Kidney epithelial cell (primary cell): ENCODE results near the gene FCSK. TPM values are rescaled to one million over a fixed set of nuclear protein-coding genes. Genes with fewer than 3 reads are reported as not detected.

Experiments used
- DNase-seq: peaks from one replicate; pipeline ENCODE4 v3.0.0-alpha.2; 2010; ENCODE audit warnings: low read depth
- H3K27me3 ChIP-seq: 2 replicates; pipeline ENCODE4 v1.6.0; 2011; ENCODE audit warnings: low read length; ENCODE audit not compliant: control insufficient read depth, insufficient read depth
- H3K36me3 ChIP-seq: 2 replicates; pipeline ENCODE4 v1.5.1; 2011; ENCODE audit warnings: low read length; ENCODE audit not compliant: control insufficient read depth, insufficient read depth
- H3K4me3 ChIP-seq: 2 replicates; pipeline ENCODE4 v1.5.1; 2011; ENCODE audit warnings: low read depth, mild to moderate bottlenecking, control low read depth, low read length
- total RNA-seq: library from RNA; depleted of rRNA; stranded (reverse); fragments of >200 nt; gene quantifications from 2 replicates; pipeline ENCODE4 v1.2.3, GENCODE V29; 2015
- TF ChIP-seq, protein P1 (sequence below): IDR thresholded peaks from 2 replicates; pipeline ENCODE4 v1.5.1; 2011; ENCODE audit warnings: mild to moderate bottlenecking, moderate library complexity, low read length, control low read depth, inconsistent platforms; ENCODE audit not compliant: insufficient read depth, poor library complexity, severe bottlenecking

FCSK gene
- total RNA-seq, 1 donor from 2014 or later: 19.9 TPM

DNA sequence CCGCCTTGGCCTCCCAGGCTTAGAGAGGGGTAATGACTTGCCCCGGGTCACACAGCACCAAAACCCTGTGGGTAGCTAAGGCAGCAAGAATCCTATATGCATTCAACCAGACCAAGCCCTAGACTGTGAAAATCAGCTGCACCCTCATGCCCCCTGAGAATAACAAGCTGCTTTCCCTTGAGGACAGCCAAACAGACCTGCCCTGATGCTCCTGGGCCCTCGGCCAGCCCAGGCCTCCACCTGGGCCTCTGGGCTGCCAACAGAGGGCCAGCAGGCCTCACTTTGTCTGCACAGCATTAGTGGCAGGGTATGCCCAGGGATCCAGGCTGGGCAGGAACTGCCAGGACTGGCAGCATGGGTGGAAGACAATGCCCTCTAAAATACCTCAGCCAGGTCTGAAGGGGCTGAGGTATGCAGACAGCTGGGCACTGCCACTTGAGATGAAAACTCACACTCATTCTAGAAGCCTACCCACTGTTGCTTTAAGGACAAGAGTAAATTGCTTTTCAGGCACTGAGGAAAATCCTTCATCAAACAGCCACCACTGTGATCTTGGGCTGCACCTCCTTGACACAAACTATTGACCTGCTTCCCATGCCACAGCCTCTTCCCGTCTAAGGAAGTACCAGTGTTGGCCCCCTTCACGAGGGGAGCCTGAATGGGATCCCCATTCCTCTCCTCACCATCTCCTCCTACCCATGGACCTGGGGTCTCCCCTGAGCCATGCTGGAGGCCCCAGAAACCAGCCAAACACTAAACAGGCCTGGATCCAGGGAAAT lies 24.3 kb upstream of the FCSK start:
- no peak overlapping the region for H3K4me3 ChIP-seq

GRCh38 chr16:70430667-70431536 lies 23.5 kb upstream of the FCSK start:
- DNase-seq: no peak
- H3K27me3 ChIP-seq: no peaks in the 10 kb centered on the region
- TF ChIP-seq, protein P1, sequence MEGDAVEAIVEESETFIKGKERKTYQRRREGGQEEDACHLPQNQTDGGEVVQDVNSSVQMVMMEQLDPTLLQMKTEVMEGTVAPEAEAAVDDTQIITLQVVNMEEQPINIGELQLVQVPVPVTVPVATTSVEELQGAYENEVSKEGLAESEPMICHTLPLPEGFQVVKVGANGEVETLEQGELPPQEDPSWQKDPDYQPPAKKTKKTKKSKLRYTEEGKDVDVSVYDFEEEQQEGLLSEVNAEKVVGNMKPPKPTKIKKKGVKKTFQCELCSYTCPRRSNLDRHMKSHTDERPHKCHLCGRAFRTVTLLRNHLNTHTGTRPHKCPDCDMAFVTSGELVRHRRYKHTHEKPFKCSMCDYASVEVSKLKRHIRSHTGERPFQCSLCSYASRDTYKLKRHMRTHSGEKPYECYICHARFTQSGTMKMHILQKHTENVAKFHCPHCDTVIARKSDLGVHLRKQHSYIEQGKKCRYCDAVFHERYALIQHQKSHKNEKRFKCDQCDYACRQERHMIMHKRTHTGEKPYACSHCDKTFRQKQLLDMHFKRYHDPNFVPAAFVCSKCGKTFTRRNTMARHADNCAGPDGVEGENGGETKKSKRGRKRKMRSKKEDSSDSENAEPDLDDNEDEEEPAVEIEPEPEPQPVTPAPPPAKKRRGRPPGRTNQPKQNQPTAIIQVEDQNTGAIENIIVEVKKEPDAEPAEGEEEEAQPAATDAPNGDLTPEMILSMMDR: no peak

More for the DNA sequence above, 24.3 kb upstream of the FCSK start:
- no peak for DNase-seq
- TF ChIP-seq, protein P1: no peak
- no peaks in the 10 kb centered on the region for H3K36me3 ChIP-seq
- H3K27me3 ChIP-seq: no peaks in the 10 kb centered on the region

GRCh38 chr16:70432356-70432722 lies 22.1 kb upstream of the FCSK start:
- Histone ChIP-seq H3K4me3 (no peak overlapping the region), H3K27me3 (no peaks in the 10 kb centered on the region), H3K36me3 (no peaks in the 10 kb centered on the region)
- no peak for DNase-seq
- TF ChIP-seq, protein P1: no peak

More at GRCh38 chr16:70430667-70431536, 23.5 kb upstream of the FCSK start:
- Histone ChIP-seq H3K36me3 (no peaks in the 10 kb centered on the region), H3K4me3 (no peak overlapping the region)

- TF ChIP-seq, protein P1: no peak
- no peak for DNase-seq
- H3K27me3 ChIP-seq: no peaks in the 10 kb centered on the region
- H3K4me3 ChIP-seq: no peak overlapping the region
- no peaks in the 10 kb centered on the region for H3K36me3 ChIP-seq
These were observed 21.5 kb upstream of the FCSK start for GRCh38 chr16:70432723-70433457.

DNA sequence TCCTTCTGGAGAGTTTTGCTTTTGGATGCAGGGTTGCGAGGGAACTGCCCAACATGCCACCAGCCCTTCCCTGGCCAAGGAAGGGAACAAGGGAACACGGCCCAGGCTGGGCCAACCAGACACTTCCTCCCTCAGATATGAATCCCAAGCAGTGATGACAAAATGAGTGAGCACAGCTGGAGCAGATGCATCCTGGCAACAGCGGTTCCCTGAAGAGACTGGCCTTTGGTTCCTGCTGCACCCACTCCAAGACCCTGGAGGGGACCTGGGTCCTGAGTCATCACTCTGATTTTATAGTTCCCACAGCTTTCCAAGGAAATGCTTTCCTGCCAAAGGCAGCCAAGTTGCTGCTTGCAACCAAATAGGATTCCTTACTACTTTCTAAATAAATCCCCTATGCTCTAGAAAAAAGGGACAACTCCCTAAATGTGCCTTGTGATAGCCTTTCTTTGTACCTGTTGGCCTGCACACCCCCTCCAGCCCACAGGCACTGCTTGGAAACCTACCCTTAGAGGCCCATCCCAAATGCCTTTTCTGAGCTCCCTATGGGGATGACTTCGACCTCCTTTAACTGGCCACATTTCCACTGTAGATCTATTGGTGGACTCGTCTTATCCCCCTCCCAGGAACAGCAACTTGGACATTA lies 20.8 kb upstream of the FCSK start:
- no peak for DNase-seq
- H3K36me3 ChIP-seq: no peaks in the 10 kb centered on the region
- TF ChIP-seq, protein P1: no peak
- no peak overlapping the region for H3K4me3 ChIP-seq
- no peaks in the 10 kb centered on the region for H3K27me3 ChIP-seq
